Hematopoietic multipotent progenitor cell treated with erythropoietin and hydrocortisone succinate and interleukin-3 and kit ligand, for 4 days (in vitro differentiated cells): ENCODE measurements around the gene AIG1.
"Not testable (repeated sequence)": the region's sequence is repeated elsewhere in the genome, so short reads cannot be mapped to it uniquely, and the experiment has no call there.

Source experiments
- DNase-seq: peaks from one replicate; pipeline ENCODE4 v3.0.0-alpha.2; 2015

Gene AIG1

GRCh38 chr6:143135325-143135724 is 74.6 kb downstream of the AIG1 start:
- DNase-seq: no peak

GRCh38 chr6:143135797-143136561 is 75.3 kb downstream of the AIG1 start:
- no peak for DNase-seq

- DNase-seq: no peak
Measured at GRCh38 chr6:143136647-143137046, 76.0 kb downstream of the AIG1 start.

GRCh38 chr6:143139239-143139784 is 78.6 kb downstream of the AIG1 start:
- DNase-seq: no peak

- not testable (repeated sequence) for DNase-seq
Measured at GRCh38 chr6:143139884-143140283, 79.2 kb downstream of the AIG1 start.

- no peak for DNase-seq
Measured at GRCh38 chr6:143140767-143141166, 80.1 kb downstream of the AIG1 start.

- DNase-seq: no peak
Measured at GRCh38 chr6:143141442-143141841, 80.8 kb downstream of the AIG1 start.

- no peak for DNase-seq
Measured at GRCh38 chr6:143146186-143146851, 85.6 kb downstream of the AIG1 start.

- DNase-seq: no peak
Measured at GRCh38 chr6:143149771-143150170, 89.1 kb downstream of the AIG1 start.

- no peak for DNase-seq
Measured at GRCh38 chr6:143150281-143150680, 89.6 kb downstream of the AIG1 start.

GRCh38 chr6:143151381-143151780 is 90.7 kb downstream of the AIG1 start:
- DNase-seq: no peak

GRCh38 chr6:143155681-143156080 is 95.0 kb downstream of the AIG1 start:
- no peak for DNase-seq

- no peak for DNase-seq
Measured at GRCh38 chr6:143157131-143157530, 96.4 kb downstream of the AIG1 start.

- DNase-seq: no peak
Measured at GRCh38 chr6:143158113-143158581, 97.5 kb downstream of the AIG1 start.

- no peak for DNase-seq
Measured at GRCh38 chr6:143159001-143159400, 98.3 kb downstream of the AIG1 start.

GRCh38 chr6:143160015-143160414 is 99.3 kb downstream of the AIG1 start:
- DNase-seq: no peak

GRCh38 chr6:143160439-143161220 is 99.9 kb downstream of the AIG1 start:
- no peak for DNase-seq

GRCh38 chr6:143163621-143164020 is 102.9 kb downstream of the AIG1 start:
- DNase-seq: no peak

GRCh38 chr6:143164565-143165105 is 103.9 kb downstream of the AIG1 start:
- peak; percentile 87 for DNase-seq

GRCh38 chr6:143165315-143165855 is 104.7 kb downstream of the AIG1 start:
- no peak for DNase-seq

- DNase-seq: no peak
Measured at GRCh38 chr6:143166247-143166695, 105.6 kb downstream of the AIG1 start.

GRCh38 chr6:143167224-143167623 is 106.5 kb downstream of the AIG1 start:
- no peak for DNase-seq

GRCh38 chr6:143168396-143168816 is 107.7 kb downstream of the AIG1 start:
- DNase-seq: not testable (repeated sequence)
